ENCODE results near the gene ADAMTSL1. TPM values are rescaled to one million over a fixed set of nuclear protein-coding genes. Genes with fewer than 3 reads are reported as not detected.

ADAMTSL1 gene
- total and polyA plus RNA-seq, 9 of the 15 experiments (the other 6 are each of a cell fraction or from before 2014, with no cell fraction given), result 0.01 TPM; not detected in 8

DNA sequence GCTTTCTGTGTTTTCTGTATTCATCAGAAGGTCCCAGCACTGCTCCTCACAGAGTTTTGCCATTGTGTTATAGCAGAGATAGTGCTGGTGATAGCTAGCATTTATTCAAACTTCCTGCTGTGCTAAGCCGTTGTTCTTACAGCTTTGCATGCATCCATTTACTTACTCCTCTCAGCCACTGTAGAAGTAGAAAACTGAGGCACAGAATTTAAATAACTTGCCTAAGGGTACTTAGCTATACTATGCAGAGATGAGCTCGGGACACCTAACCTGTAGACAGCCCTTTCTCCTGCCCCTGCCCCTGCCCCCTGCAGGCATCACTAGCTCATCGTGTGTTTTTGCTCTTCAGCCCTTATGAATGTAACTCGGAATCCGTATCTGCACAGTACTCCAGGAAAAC lies 331.4 kb downstream of the ADAMTSL1 start (continued):
- no peak for TF ChIP-seq BRF2 (IDR thresholded peaks at IDR 0.05; ENCODE audit: borderline replicate concordance, insufficient read depth, insufficient read length)
- no peak for TF ChIP-seq PTBP1 (IDR thresholded peaks at IDR 0.05; ENCODE audit: low read depth, low read length)
- TF ChIP-seq, protein P1, sequence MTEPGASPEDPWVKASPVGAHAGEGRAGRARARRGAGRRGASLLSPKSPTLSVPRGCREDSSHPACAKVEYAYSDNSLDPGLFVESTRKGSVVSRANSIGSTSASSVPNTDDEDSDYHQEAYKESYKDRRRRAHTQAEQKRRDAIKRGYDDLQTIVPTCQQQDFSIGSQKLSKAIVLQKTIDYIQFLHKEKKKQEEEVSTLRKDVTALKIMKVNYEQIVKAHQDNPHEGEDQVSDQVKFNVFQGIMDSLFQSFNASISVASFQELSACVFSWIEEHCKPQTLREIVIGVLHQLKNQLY (CRISPR knock-in tag; conservative IDR thresholded peaks at IDR 0.05), result no peak
- no peak for TF ChIP-seq STAT5B (CRISPR knock-in tag; IDR thresholded peaks at IDR 0.05)

DNA sequence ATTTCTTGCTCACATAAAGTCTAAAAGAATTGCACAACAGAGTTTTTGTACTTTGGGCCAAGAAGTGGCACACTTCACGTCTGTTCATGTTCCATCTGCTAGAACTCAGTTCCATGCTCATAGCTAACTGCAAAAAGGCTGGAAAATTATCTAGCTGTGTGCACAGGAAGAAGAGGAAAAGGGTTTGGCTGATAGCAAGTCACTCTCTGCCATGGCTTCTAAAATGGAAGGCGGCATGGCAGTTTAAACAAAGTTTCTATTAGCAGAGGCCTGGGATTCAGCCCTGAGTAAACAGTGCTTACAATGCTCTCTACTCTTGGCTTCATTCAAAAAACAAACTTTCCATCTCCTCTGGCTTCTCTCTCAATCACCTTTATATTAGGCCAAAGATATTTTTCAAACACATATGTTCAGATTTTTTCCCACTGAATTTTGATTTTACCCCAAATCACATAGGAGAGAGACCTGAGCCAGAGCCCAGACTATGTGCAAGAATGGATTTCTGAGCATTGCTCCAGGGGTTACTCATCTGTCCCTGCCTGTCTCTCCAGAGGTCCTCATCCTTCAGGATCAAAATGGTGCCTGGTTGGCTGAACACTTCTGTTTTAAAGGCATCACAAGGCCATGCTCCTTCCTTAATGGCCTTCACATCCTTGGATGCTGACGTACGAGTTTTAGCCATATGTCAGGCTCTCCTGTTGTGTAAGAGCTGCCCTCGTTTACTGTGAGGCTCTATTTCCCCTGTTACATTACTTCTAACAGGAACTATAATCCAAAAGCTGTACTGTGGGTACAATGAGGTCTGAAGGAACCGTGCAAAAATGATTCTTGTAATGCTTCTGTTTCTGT lies 332.5 kb downstream of the ADAMTSL1 start:
- POLR2A ChIA-PET, result no interaction called here
- Histone ChIP-seq H3K79me2 (ENCODE audit: control insufficient read depth, insufficient read depth, low read length) (no peaks in the 10 kb centered on the region), H3K9me3 (replicated peaks; ENCODE audit: control insufficient read depth, insufficient read depth, low read depth, low read length) (no peaks in the 10 kb centered on the region), H3K4me3 (no peak overlapping the region), H3K4me2 (ENCODE audit: insufficient read depth, low read length) (no peak overlapping the region), H3K36me3 (ENCODE audit: control insufficient read depth, insufficient read depth, low read length) (no peaks in the 10 kb centered on the region), H3K27me3 (ENCODE audit: control insufficient read depth in 2 of 2, insufficient read depth in 2 of 2, low read length in 2 of 2) (no peaks in the 10 kb centered on the region), H4K20me1 (replicated peaks; ENCODE audit: control insufficient read depth, insufficient read depth, low read length) (no peaks in the 10 kb centered on the region), H3K4me1 (replicated peaks in 1 of 2; ENCODE audit: control insufficient read depth in 2 of 2, insufficient read depth in 2 of 2, low read length in 2 of 2) (no peaks in the 10 kb centered on the region), H3K9me1 (ENCODE audit: control insufficient read depth, insufficient read depth, low read length) (no peaks in the 10 kb centered on the region), H2AFZ (ENCODE audit: low read depth, low read length) (no peak overlapping the region), H3K27ac (ENCODE audit: extremely low read depth, low read depth, low read length) (no peak overlapping the region), H3K9ac (ENCODE audit: insufficient read depth in 1 of 2, low read depth in 2 of 2, low read length in 2 of 2) (no peak overlapping the region)
- intact Hi-C loops (cut with micrococcal nuclease) (no loop called here), in situ Hi-C loops (cut with MboI) (no loop called here)
- FAIRE-seq (no peak), ATAC-seq (no peak), DNase-seq (ENCODE audit: extremely low read depth in 1 of 4, low spot score in 3 of 4) (no peak)
- TF ChIP-seq RBM14 (IDR thresholded peaks at IDR 0.05; ENCODE audit: borderline replicate concordance, insufficient read depth, low read depth, low read length) (no peak), GATAD2A (IDR thresholded peaks at IDR 0.05) (no peak), MCM2 (IDR thresholded peaks at IDR 0.05; ENCODE audit: low read depth) (no peak), ARID3A (IDR thresholded peaks at IDR 0.05; ENCODE audit: borderline replicate concordance, low read depth, low read length) (no peak), SMARCA5 (IDR thresholded peaks at IDR 0.05) (no peak), HNRNPLL (IDR thresholded peaks at IDR 0.05; ENCODE audit: low read depth, low read length, poor library complexity, severe bottlenecking) (no peak), PTBP1 (IDR thresholded peaks at IDR 0.05; ENCODE audit: low read depth, low read length) (no peak)
- TF ChIP-seq, protein P2, sequence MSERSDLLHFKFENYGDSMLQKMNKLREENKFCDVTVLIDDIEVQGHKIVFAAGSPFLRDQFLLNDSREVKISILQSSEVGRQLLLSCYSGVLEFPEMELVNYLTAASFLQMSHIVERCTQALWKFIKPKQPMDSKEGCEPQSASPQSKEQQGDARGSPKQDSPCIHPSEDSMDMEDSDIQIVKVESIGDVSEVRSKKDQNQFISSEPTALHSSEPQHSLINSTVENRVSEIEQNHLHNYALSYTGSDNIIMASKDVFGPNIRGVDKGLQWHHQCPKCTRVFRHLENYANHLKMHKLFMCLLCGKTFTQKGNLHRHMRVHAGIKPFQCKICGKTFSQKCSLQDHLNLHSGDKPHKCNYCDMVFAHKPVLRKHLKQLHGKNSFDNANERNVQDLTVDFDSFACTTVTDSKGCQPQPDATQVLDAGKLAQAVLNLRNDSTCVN (CRISPR knock-in tag; IDR thresholded peaks at IDR 0.05), result no peak
- 2% methylated on average over 6 of the region's 6 CpGs for WGBS (ENCODE audit: insufficient coverage, low coverage, missing lambda C conversion rate)
- CTCF ChIA-PET (ENCODE audit: low intra/inter-chr PET ratio), result interaction anchor here (0.5 kb wide), 1 partner anchor 135 kb away, joined by 5 read pairs; no protein-coding TSS in a partner anchor
- no TSS peak for BruUV-seq (replicated peaks)

All from K562 (cell line).